ENCODE measurements around the gene ETNPPL. TPM values are rescaled to one million over a fixed set of nuclear protein-coding genes. Genes with fewer than 3 reads are reported as not detected.

ETNPPL gene
- total RNA-seq (2014; rRNA removed; shearing (Covaris generic)): not detected in 2 replicates
- polyA plus RNA-seq (2014; cell fraction: nucleus; rRNA removed): 0.14 TPM in 1 of 2 replicates, not detected in the other

DNA sequence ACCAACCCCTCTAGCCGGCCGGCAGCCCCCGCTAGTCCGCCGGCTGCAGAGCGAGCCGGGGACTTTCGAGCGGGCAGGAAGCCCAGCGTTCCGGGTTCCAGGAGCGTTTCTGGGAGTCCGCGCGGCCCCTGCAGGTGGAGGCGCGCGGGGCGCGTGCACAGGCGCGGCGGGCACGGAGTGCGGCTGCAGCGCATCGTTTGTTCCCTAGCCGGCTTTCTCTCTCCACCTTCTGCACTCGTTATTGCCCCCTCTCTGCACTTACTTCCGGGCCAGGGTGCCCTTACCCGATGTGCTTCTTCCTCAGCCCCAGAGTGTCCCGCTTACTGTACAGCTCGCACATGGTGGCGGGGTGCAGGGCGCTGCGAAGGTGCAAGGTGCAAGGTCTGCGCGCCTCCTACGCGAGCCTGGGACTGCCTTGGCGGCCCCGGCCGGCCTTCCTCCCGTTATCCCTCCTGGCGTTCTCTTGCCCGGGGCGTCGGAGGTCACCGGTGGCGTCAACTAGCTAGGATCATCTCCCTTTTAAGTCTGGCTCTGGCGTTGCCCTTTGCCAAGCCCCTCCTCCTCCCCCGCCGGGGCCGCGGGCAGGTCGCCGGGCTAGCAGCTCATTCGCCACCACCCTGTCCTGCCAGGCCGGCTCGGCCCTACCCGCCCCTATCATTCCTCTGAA, at the start of gene ETNPPL:
Gene ETNPPL (minus strand): TSS at position 495 of the 667 bp plus-strand sequence. CDS start 155 bp downstream, at position 340.
- DNase-seq (ENCODE audit: extremely low read depth, low read depth): no peak

DNA sequence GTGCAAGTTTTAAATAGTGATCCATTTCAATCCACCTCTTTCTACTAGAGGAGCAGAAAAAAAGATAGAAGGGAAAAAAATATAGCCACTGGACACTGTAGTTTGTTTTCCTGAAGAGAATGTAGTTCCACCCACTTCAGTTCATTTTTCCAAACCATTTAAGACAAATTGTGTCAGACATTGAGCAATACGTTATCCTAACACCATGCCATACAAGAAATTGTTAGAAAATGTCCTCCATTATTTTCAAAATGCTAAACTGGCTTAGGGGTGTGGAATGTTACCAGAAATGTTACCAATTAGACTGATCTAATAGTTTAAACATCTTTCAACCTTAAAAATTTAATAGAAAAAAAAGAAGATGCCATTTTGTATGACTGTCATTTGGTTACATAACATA, 48.6 kb upstream of the ETNPPL start:
- no peak for DNase-seq (ENCODE audit: extremely low read depth, low read depth)

DNA sequence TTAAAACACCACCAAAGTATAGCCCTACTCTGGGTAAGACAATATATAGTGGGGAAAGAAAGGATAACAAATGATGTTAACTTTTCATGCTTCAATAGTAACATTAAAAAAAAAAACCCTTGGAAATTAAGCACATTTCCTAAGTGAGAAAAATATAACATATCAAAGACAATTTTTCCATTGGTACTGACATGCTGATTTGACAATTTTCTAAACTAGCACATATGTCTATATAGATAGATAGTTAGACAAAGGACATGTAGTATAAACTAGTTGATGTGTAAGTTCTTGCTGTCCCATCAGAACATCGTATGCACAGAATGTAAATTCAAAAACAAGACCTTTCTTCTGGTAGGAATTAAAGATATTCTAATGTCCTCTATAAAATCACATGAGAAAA, 47.2 kb upstream of the ETNPPL start:
- DNase-seq (ENCODE audit: extremely low read depth, low read depth): no peak

- DNase-seq (ENCODE audit: extremely low read depth, low read depth): no peak
Observed at GRCh38 chr4:108804648-108805273, 41.9 kb upstream of the ETNPPL start.

GRCh38 chr4:108799306-108799705, 36.5 kb upstream of the ETNPPL start:
- no peak for DNase-seq (ENCODE audit: extremely low read depth, low read depth)

DNA sequence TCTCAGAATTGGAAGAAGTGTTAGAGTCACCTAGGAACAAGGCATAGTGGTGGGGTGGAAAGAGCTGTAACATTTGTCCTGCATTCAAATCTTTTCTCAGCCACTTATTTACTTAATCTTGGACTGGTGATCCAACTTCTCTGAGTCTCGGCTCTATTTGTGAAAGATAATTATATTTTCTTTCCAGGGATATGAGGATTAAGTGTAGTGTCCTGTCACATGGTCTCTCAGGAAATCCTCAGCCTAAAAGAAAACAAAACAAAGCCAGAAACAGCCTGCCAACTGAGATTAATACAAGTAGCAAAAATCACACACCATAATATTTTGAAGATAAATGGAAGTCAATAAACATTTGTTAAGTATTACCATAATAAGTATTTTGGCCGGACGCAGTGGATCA, 33.3 kb upstream of the ETNPPL start:
- DNase-seq (ENCODE audit: extremely low read depth, low read depth): no peak

- no peak for DNase-seq (ENCODE audit: extremely low read depth, low read depth)
Observed at GRCh38 chr4:108795733-108796132, 32.9 kb upstream of the ETNPPL start.

- DNase-seq (ENCODE audit: extremely low read depth, low read depth): no peak
Observed at GRCh38 chr4:108794136-108794535, 31.3 kb upstream of the ETNPPL start.

DNA sequence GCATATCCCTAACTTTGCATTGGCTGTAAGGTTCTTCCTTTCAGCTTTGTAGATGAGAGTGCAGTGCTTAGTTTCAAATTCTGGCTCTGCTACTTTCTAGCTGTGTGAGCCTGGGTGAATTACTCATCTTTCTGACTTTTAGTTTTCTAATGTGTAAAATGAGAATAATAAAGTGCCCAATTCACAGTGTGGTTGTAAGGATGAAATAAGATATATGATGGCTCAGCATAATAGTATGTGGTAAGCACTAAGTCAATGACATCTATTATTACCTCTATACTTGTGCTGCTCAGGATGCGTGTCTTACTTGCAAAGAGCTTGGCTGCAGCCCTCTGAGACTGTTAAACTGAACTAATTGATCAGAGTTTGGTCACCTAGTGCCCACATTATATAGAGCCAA, 30.6 kb upstream of the ETNPPL start:
- no peak for DNase-seq (ENCODE audit: extremely low read depth, low read depth)

- DNase-seq (ENCODE audit: extremely low read depth, low read depth): no peak
Observed at GRCh38 chr4:108788731-108789130, 25.9 kb upstream of the ETNPPL start.

- no peak for DNase-seq (ENCODE audit: extremely low read depth, low read depth)
Observed at GRCh38 chr4:108787724-108788123, 24.9 kb upstream of the ETNPPL start.

- DNase-seq (ENCODE audit: extremely low read depth, low read depth): no peak
Observed at GRCh38 chr4:108787106-108787505, 24.3 kb upstream of the ETNPPL start.

DNA sequence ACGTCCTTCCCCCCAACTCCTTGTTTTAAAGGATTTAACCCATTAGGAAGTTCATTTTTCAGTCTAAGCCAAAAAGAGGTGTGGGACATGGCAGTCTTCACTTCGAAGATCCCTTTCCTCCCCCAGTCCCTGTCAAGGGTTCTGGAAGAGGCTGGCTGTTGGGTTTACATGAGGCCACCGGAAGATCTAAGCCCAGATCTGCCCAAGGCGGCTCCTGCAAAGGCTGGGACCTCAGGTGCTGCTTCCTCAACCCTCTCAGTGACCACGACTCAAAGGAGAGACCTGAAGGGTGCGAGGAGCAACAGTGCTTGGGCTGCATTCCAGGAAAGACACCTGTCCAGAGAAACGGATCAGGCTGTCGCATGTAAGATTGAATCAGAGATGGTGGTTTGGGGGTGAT, 23.5 kb upstream of the ETNPPL start:
- no peak for DNase-seq (ENCODE audit: extremely low read depth, low read depth)

GRCh38 chr4:108783665-108784463, 21.0 kb upstream of the ETNPPL start:
- DNase-seq (ENCODE audit: extremely low read depth, low read depth): no peak

GRCh38 chr4:108779958-108780357, 17.1 kb upstream of the ETNPPL start:
- DNase-seq (ENCODE audit: extremely low read depth, low read depth): no peak

DNA sequence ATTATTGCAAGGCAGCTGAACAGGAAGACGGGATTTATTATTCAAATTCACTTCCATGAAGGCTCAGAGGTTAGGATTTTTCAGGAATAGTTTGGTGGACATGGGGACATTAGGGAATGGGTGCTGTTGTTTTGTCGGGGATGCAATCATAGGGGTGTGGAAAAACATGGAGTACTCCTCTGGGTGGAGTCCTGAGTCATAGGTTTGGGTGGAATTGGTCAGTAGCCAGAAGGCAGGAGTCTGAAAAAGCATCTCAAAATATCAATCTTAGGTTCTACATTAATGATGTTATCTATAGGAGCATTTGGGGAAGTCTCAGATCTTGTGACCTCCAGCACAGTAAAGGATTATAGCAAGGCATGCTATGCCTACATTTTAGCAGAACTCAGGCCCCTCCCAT, 14.5 kb upstream of the ETNPPL start:
- DNase-seq (ENCODE audit: extremely low read depth, low read depth): no peak

- no peak for DNase-seq (ENCODE audit: extremely low read depth, low read depth)
Observed at GRCh38 chr4:108775921-108776320, 13.1 kb upstream of the ETNPPL start.

GRCh38 chr4:108774809-108775530, 12.1 kb upstream of the ETNPPL start:
- DNase-seq (ENCODE audit: extremely low read depth, low read depth): no peak

DNA sequence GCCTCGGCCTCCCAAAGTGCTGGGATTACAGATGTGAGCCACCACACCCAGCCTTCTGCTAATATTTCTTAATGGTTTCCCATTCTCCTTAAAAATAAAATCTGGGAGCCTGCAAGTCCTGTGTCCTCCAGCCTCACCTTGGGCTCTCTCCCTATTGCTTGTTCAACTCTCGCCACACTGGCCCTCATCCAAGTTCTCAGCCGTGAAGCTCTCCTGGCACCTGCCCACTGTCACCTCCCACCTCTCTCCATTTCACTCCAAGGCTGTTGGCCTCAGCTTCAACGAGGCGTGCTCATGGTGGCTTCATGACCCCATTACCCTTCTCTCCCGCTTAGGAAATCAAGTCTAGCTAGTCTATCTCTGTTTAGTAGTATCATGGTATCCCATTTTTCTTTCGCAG, 9.5 kb upstream of the ETNPPL start:
- no peak for DNase-seq (ENCODE audit: extremely low read depth, low read depth)

- DNase-seq (ENCODE audit: extremely low read depth, low read depth): no peak
Observed at GRCh38 chr4:108766058-108766457, 3.2 kb upstream of the ETNPPL start.

DNA sequence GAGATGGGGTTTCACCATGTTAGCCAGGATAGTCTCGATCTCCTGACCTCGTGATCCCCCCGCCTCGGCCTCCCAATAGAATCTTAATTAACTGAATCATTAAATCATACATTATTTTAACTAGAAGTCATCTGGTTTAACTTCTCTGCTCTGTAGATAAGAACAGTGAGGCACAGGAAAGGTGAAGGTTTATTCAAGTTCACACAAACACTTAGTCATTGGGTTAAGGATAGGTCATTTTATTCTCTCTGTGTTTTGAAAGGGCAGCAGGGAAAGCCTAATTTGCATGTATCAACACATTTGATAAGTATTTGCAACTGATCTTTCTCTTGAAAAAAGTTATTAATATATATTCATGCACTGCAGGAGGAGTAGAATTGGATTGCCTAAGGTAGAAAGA, 1.1 kb upstream of the ETNPPL start:
- no peak for DNase-seq (ENCODE audit: extremely low read depth, low read depth)
